GM04504 (cell line): ENCODE results near the gene MSI2.

Experiments
- DNase-seq: peaks from one replicate; pipeline ENCODE4 v3.0.0-alpha.2; 2012; ENCODE audit warnings: low read depth

The MSI2 gene

GRCh38 chr17:57461082-57461481, 204.8 kb downstream of the MSI2 start:
- no peak for DNase-seq

- no peak for DNase-seq
These were observed 205.8 kb downstream of the MSI2 start for GRCh38 chr17:57462007-57462579.

GRCh38 chr17:57463103-57463885, 207.0 kb downstream of the MSI2 start:
- DNase-seq, result no peak

- DNase-seq, result no peak
These were observed 208.0 kb downstream of the MSI2 start for GRCh38 chr17:57464191-57464864.

- no peak for DNase-seq
These were observed 209.3 kb downstream of the MSI2 start for GRCh38 chr17:57465610-57466009.

- no peak for DNase-seq
These were observed 209.7 kb downstream of the MSI2 start for GRCh38 chr17:57466017-57466471.

- DNase-seq, result no peak
These were observed 210.2 kb downstream of the MSI2 start for GRCh38 chr17:57466521-57466920.

GRCh38 chr17:57467226-57467625, 210.9 kb downstream of the MSI2 start:
- no peak for DNase-seq

- DNase-seq, result no peak
These were observed 211.5 kb downstream of the MSI2 start for GRCh38 chr17:57467801-57468200.

GRCh38 chr17:57468932-57469775, 212.8 kb downstream of the MSI2 start:
- no peak for DNase-seq

- DNase-seq, result no peak
These were observed 214.6 kb downstream of the MSI2 start for GRCh38 chr17:57470906-57471305.

- DNase-seq, result no peak
These were observed 215.6 kb downstream of the MSI2 start for GRCh38 chr17:57471868-57472368.

GRCh38 chr17:57475796-57476195, 219.5 kb downstream of the MSI2 start:
- no peak for DNase-seq

- DNase-seq, result no peak
These were observed 221.4 kb downstream of the MSI2 start for GRCh38 chr17:57477522-57478362.

GRCh38 chr17:57478478-57479250, 222.3 kb downstream of the MSI2 start:
- no peak for DNase-seq

- no peak for DNase-seq
These were observed 224.3 kb downstream of the MSI2 start for GRCh38 chr17:57480438-57481196.

GRCh38 chr17:57481910-57482391, 225.6 kb downstream of the MSI2 start:
- DNase-seq, result peak; percentile 80

- DNase-seq, result no peak
These were observed 226.3 kb downstream of the MSI2 start for GRCh38 chr17:57482657-57483056.

- DNase-seq, result no peak
These were observed 227.9 kb downstream of the MSI2 start for GRCh38 chr17:57484081-57484666.
